ENCODE results near the gene SLC12A9. TPM values are rescaled to one million over a fixed set of nuclear protein-coding genes. Genes with fewer than 3 reads are reported as not detected.

SLC12A9 gene
- total RNA-seq, 1 donor, result 14.3 TPM

GRCh38 chr7:100825751-100826513, 26.6 kb upstream of the SLC12A9 start:
- TF ChIP-seq CTCF (IDR thresholded peaks at IDR 0.05; ENCODE audit: insufficient read depth, low read length), result peak; percentile 28
- H3K4me3 ChIP-seq (ENCODE audit: low read depth, low read length), result peak overlapping the region; percentile 79
- peak; percentile 51 for DNase-seq (ENCODE audit: low read depth)

- H3K4me3 ChIP-seq (ENCODE audit: low read depth, low read length), result peak overlapping the region; percentile 79
- DNase-seq (ENCODE audit: low read depth), result no peak
These were observed 25.8 kb upstream of the SLC12A9 start for GRCh38 chr7:100826514-100827329.

GRCh38 chr7:100827330-100828226, 24.9 kb upstream of the SLC12A9 start, which contains the start of gene EPHB4:
TSS of gene EPHB4 (minus strand) at chr7:100827523. CDS start at chr7:100827030, 493 bp downstream.
- H3K4me3 ChIP-seq (ENCODE audit: low read depth, low read length), result peak within 1 kb of the TSS; percentile 79
- DNase-seq (ENCODE audit: low read depth), result peak; percentile 87
- TF ChIP-seq CTCF (IDR thresholded peaks at IDR 0.05; ENCODE audit: insufficient read depth, low read length), result peak; percentile 72

More at GRCh38 chr7:100826514-100827329, 25.8 kb upstream of the SLC12A9 start:
- no peak for TF ChIP-seq CTCF (IDR thresholded peaks at IDR 0.05; ENCODE audit: insufficient read depth, low read length)

GRCh38 chr7:100829150-100829716, 23.3 kb upstream of the SLC12A9 start:
- TF ChIP-seq CTCF (IDR thresholded peaks at IDR 0.05; ENCODE audit: insufficient read depth, low read length), result no peak
- no peak for DNase-seq (ENCODE audit: low read depth)
- H3K4me3 ChIP-seq (ENCODE audit: low read depth, low read length), result no peak overlapping the region

GRCh38 chr7:100830396-100830795, 22.1 kb upstream of the SLC12A9 start:
- no peak for DNase-seq (ENCODE audit: low read depth)
- no peak overlapping the region for H3K4me3 ChIP-seq (ENCODE audit: low read depth, low read length)
- no peak for TF ChIP-seq CTCF (IDR thresholded peaks at IDR 0.05; ENCODE audit: insufficient read depth, low read length)

- DNase-seq (ENCODE audit: low read depth), result no peak
- TF ChIP-seq CTCF (IDR thresholded peaks at IDR 0.05; ENCODE audit: insufficient read depth, low read length), result no peak
- H3K4me3 ChIP-seq (ENCODE audit: low read depth, low read length), result no peak overlapping the region
These were observed 20.3 kb upstream of the SLC12A9 start for GRCh38 chr7:100832281-100832633.

All from fibroblast of the aortic adventitia (primary cell).